Stimulated activated naive CD8-positive, alpha-beta T cell treated with anti-CD3 and anti-CD28 coated beads, Interleukin-15, Interleukin-2, amounts not matched to agents 100 ng/mL and 50 ng/mL, for 24 hours (primary cell): ENCODE results near the gene F11R.

Source experiments
- H3K27ac Mint-ChIP-seq: one replicate; pipeline ENCODE4 v1.8.0; 2021; ENCODE audit warnings: mild to moderate bottlenecking, mixed read lengths
- H3K27me3 Mint-ChIP-seq: one replicate; pipeline ENCODE4 v1.8.0; 2021; ENCODE audit warnings: mixed read lengths
- H3K36me3 Mint-ChIP-seq: one replicate; pipeline ENCODE4 v1.8.0; 2021; ENCODE audit warnings: low read depth, mixed read lengths
- H3K4me1 Mint-ChIP-seq: one replicate; pipeline ENCODE4 v1.8.0; 2021; ENCODE audit warnings: low read depth, mixed read lengths
- H3K4me3 Mint-ChIP-seq: one replicate; pipeline ENCODE4 v1.8.0; 2021; ENCODE audit warnings: mild to moderate bottlenecking, mixed read lengths
- H3K9me3 Mint-ChIP-seq: one replicate; pipeline ENCODE4 v1.8.0; 2021; ENCODE audit warnings: mixed read lengths

F11R gene

GRCh38 chr1:160981584-160982411, 39.2 kb downstream of the F11R start:
- Mint-ChIP-seq H3K27me3 (peaks cover 35% of the 10 kb centered on the region), H3K27ac (no peak overlapping the region), H3K4me3 (peak overlapping the region; percentile 74), H3K9me3 (no peaks in the 10 kb centered on the region), H3K36me3 (no peaks in the 10 kb centered on the region), H3K4me1 (peaks cover 11% of the 10 kb centered on the region)

DNA sequence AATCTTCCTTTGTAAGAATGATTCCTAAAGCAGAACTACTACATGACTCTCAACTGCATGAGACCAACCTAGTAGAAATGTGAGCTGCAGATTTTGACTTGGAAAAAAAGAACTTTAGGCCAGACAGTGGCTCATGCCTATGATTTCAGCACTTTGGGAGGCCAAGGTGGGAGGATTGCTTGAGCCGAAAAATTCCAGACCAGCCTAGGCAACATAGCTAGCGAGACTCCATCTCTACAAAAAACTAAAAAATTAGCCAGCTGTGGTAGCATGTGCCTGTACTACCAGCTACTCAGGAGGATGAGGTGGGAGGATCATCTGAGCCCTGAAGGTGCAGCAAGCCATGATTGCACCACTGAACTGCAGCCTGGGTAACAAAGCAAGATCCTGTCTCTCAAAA, 41.7 kb downstream of the F11R start:
- H3K27me3 Mint-ChIP-seq = peaks cover 44% of the 10 kb centered on the region

DNA sequence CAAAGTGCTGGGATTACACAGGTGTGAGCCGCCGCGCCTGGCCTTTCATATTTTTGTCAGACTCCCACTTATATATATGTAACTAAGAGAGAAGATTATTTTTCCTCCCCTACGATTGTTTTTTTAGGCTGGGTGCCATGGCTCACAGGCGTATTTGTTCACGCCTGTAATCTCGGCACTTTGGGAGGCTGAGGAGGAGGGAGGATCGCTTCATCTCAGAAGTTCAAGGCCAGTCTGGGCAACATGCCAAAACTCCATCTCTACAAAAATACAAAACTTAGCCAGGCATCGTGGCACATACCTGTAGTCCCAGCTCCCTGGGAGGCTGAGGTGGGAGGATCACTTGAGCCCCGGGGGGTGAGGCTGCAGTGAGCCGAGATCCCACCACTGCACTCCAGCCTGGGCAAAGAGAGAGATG, 42.4 kb downstream of the F11R start:
- H3K4me3 Mint-ChIP-seq = no peak overlapping the region
- peaks cover 42% of the 10 kb centered on the region for H3K27me3 Mint-ChIP-seq
- H3K4me1 Mint-ChIP-seq = peaks cover 11% of the 10 kb centered on the region
- H3K27ac Mint-ChIP-seq = no peak overlapping the region
- no peaks in the 10 kb centered on the region for H3K36me3 Mint-ChIP-seq
- no peaks in the 10 kb centered on the region for H3K9me3 Mint-ChIP-seq

More for the DNA sequence above, 41.7 kb downstream of the F11R start:
- Mint-ChIP-seq H3K4me1 (peaks cover 11% of the 10 kb centered on the region), H3K36me3 (no peaks in the 10 kb centered on the region), H3K27ac (no peak overlapping the region), H3K4me3 (no peak overlapping the region), H3K9me3 (no peaks in the 10 kb centered on the region)

DNA sequence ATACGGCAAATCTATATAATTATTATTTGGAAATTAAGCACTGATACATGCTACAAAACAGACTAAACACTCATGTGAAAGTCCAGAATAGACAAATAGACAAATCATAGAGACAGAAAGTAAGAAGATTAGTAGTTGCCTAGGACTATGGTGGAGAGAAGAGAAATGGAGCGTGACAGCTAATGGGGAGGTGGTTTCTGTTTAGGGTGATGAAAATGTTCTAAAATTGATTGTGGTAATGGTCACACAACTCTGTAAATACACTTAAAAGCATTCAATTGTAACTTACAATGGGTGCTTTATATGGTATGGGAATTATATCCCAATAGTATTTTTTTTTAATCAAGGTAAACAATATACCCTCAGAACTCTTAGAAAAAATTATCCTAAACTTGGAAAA, 45.9 kb downstream of the F11R start:
- Mint-ChIP-seq H3K4me1 (peaks cover 19% of the 10 kb centered on the region), H3K9me3 (no peaks in the 10 kb centered on the region), H3K4me3 (no peak overlapping the region), H3K27me3 (peaks cover 16% of the 10 kb centered on the region), H3K36me3 (no peaks in the 10 kb centered on the region), H3K27ac (no peak overlapping the region)

DNA sequence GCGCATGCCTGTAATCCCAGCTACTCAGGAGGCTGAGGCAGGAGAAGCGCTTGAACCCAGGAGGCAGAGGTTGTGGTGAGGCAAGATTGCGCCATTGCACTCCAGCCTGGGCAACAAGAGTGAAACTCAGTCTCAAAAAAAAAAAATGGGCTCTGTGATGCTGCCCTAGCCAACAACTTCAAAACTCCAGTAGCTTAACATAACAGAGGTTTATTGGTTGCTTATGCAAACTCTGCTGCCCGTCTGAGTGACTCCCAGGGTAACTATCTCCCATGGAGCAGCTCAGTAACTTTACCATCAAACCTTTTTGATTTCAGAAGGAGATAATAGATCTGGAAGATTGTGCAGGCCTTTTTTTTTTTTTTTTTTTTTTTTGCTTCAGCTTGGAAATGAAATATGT, 47.5 kb downstream of the F11R start:
- Mint-ChIP-seq H3K4me3 (no peak overlapping the region), H3K27me3 (peaks cover 12% of the 10 kb centered on the region), H3K9me3 (no peaks in the 10 kb centered on the region), H3K27ac (no peak overlapping the region), H3K4me1 (peaks cover 19% of the 10 kb centered on the region), H3K36me3 (no peaks in the 10 kb centered on the region)

GRCh38 chr1:160972939-160973338, 48.0 kb downstream of the F11R start:
- H3K36me3 Mint-ChIP-seq = no peaks in the 10 kb centered on the region
- peaks cover 12% of the 10 kb centered on the region for H3K27me3 Mint-ChIP-seq
- peak overlapping the region; percentile 8 for H3K27ac Mint-ChIP-seq
- peaks cover 19% of the 10 kb centered on the region for H3K4me1 Mint-ChIP-seq
- no peak overlapping the region for H3K4me3 Mint-ChIP-seq
- no peaks in the 10 kb centered on the region for H3K9me3 Mint-ChIP-seq

DNA sequence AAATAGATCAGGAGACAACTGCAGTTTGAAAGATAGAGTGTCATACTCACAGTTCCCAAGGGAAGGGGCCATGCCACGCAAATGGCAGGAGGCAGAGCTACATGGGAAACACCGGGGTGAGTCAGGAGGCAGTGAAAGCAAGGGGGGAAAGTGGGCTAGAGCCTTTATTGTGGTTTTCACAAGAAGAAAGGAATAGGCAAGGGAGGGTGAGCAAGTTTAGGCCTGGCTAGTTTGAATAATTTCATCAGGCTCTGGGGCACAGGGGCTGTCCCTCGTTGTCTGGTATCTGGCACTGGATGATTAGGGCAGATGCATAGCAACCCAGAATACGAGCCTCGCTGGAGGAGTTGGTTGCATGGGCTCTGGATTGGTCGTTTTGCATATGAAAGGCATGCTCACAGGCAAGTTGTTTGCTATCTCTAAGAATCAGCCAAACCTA, 49.3 kb downstream of the F11R start:
- no peaks in the 10 kb centered on the region for H3K9me3 Mint-ChIP-seq
- H3K4me3 Mint-ChIP-seq = peak overlapping the region; percentile 11
- H3K4me1 Mint-ChIP-seq = peaks cover 19% of the 10 kb centered on the region
- H3K27ac Mint-ChIP-seq = peak overlapping the region; percentile 71
- H3K27me3 Mint-ChIP-seq = peaks cover 12% of the 10 kb centered on the region
- H3K36me3 Mint-ChIP-seq = no peaks in the 10 kb centered on the region

DNA sequence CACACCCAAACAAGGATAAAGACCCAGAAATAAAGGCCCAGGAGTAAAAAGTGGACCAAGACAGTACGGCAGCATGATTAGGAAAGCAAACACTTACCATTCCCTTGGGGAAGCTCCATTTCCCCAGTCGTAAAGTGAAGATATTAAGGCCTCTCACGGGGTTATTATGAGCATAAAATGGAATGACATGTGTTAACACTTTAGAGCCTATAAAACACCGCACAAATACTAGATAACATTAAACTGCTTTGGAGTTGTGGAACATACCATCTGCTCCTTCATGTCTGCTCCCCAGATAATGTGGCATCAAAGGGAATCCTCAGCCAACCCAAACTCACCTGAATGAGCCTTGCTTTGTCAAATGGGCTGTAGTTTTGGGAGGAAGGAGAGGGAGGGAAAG, 57.4 kb downstream of the F11R start:
- H3K4me3 Mint-ChIP-seq = no peak overlapping the region
- H3K36me3 Mint-ChIP-seq = no peaks in the 10 kb centered on the region
- no peaks in the 10 kb centered on the region for H3K4me1 Mint-ChIP-seq
- H3K27me3 Mint-ChIP-seq = peaks cover 3% of the 10 kb centered on the region
- no peak overlapping the region for H3K27ac Mint-ChIP-seq
- no peaks in the 10 kb centered on the region for H3K9me3 Mint-ChIP-seq

GRCh38 chr1:160961419-160961818, 59.5 kb downstream of the F11R start:
- Mint-ChIP-seq H3K27ac (no peak overlapping the region), H3K4me1 (no peaks in the 10 kb centered on the region), H3K9me3 (no peaks in the 10 kb centered on the region), H3K36me3 (no peaks in the 10 kb centered on the region), H3K27me3 (no peaks in the 10 kb centered on the region), H3K4me3 (no peak overlapping the region)

- H3K36me3 Mint-ChIP-seq = no peaks in the 10 kb centered on the region
- H3K27me3 Mint-ChIP-seq = no peaks in the 10 kb centered on the region
- no peaks in the 10 kb centered on the region for H3K9me3 Mint-ChIP-seq
- no peak overlapping the region for H3K4me3 Mint-ChIP-seq
- H3K4me1 Mint-ChIP-seq = no peaks in the 10 kb centered on the region
- no peak overlapping the region for H3K27ac Mint-ChIP-seq
These were observed 64.0 kb downstream of the F11R start for GRCh38 chr1:160956966-160957365.

GRCh38 chr1:160954158-160955104, 66.5 kb downstream of the F11R start, which contains the start of gene ITLN2:
Gene ITLN2 (minus strand): TSS chr1:160954809. CDS start chr1:160954741, 68 bp downstream.
- Mint-ChIP-seq H3K36me3 (no peaks in the 10 kb centered on the region), H3K4me1 (peaks cover 4% of the 10 kb centered on the region), H3K27me3 (no peaks in the 10 kb centered on the region), H3K9me3 (no peaks in the 10 kb centered on the region), H3K4me3 (no peak within 1 kb of the TSS), H3K27ac (no peak within 1 kb of the TSS)

DNA sequence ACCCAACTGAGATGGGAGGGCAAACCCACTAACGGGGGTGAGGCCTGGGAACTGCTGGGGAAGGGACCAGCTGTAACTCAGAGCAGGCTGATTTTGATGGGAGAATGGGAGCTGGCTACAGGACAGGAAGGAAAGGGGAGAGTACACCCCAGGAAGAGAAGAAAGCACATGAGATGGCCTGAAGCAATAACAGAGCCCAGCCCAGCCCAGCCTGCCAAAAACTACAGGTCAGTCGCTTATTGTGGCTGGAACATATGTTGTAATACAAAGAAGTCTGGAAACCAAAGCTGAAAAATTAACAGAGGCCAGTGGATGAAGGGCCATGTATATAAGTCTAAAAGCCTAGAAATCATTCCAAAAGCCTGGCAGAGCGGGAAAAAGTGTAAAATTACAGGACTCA, 67.9 kb downstream of the F11R start:
- peaks cover 4% of the 10 kb centered on the region for H3K4me1 Mint-ChIP-seq
- no peaks in the 10 kb centered on the region for H3K9me3 Mint-ChIP-seq
- peak overlapping the region; percentile 13 for H3K27ac Mint-ChIP-seq
- H3K4me3 Mint-ChIP-seq = no peak overlapping the region
- no peaks in the 10 kb centered on the region for H3K27me3 Mint-ChIP-seq
- no peaks in the 10 kb centered on the region for H3K36me3 Mint-ChIP-seq

DNA sequence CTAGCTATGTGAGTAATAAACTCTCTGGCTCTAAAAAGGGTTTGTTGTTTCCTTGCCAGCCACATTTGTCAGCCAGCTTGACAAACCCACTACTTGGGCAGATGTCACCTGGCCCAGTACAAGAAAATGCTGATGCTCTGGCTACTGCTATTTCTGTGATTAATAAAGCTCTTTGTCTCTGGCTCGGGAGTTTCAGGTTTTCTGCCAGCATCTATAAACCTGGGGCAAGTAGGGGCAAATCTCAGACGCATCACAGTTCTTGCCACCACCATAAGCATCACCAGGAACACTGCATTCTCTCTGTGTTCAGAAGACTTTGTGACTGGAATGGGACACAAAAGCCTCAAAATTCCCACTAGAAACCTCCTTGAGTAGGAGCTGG, 68.8 kb downstream of the F11R start:
- no peaks in the 10 kb centered on the region for H3K27me3 Mint-ChIP-seq
- H3K4me1 Mint-ChIP-seq = peaks cover 4% of the 10 kb centered on the region
- H3K4me3 Mint-ChIP-seq = no peak overlapping the region
- no peak overlapping the region for H3K27ac Mint-ChIP-seq
- no peaks in the 10 kb centered on the region for H3K9me3 Mint-ChIP-seq
- no peaks in the 10 kb centered on the region for H3K36me3 Mint-ChIP-seq

GRCh38 chr1:160951443-160952128, 69.4 kb downstream of the F11R start:
- no peak overlapping the region for H3K27ac Mint-ChIP-seq
- no peaks in the 10 kb centered on the region for H3K36me3 Mint-ChIP-seq
- peaks cover 4% of the 10 kb centered on the region for H3K4me1 Mint-ChIP-seq
- H3K27me3 Mint-ChIP-seq = no peaks in the 10 kb centered on the region
- no peak overlapping the region for H3K4me3 Mint-ChIP-seq
- H3K9me3 Mint-ChIP-seq = no peaks in the 10 kb centered on the region
